ENCODE results near the gene RLN3.

DNA sequence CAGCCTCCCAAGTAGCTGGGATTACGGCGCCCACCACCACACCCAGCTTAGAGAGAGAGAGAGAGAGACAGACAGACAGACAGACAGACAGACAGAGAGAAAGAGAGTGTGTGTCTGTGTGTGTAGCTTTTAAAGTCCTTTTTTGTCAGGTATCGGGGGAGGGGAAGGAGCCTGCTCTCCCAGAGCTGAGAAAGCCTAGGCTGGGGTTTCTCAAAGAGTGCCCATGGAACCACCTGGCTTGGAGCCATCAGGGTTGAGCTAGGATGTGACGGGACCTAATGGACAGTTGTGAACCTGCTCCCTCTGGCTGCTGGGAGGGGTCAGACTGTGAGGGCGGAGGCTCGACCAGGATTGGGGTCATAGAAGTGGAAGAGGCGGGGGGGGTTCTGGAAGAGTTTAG is 38.5 kb upstream of the RLN3 start:
- TF ChIP-seq POLR2AphosphoS5 (IDR thresholded peaks at IDR 0.05) (no peak), CTCF (IDR thresholded peaks at IDR 0.05 in 8 of 11, conservative IDR thresholded peaks at IDR 0.05 in 3 of 11) (no peak), POLR2A (IDR thresholded peaks at IDR 0.05) (no peak)
